Measurements from ENCODE around the gene PPP2R2C. TPM values are rescaled to one million over a fixed set of nuclear protein-coding genes. Genes with fewer than 3 reads are reported as not detected.

The PPP2R2C gene
- total RNA-seq, 1 donor from 2014 or later: not detected

DNA sequence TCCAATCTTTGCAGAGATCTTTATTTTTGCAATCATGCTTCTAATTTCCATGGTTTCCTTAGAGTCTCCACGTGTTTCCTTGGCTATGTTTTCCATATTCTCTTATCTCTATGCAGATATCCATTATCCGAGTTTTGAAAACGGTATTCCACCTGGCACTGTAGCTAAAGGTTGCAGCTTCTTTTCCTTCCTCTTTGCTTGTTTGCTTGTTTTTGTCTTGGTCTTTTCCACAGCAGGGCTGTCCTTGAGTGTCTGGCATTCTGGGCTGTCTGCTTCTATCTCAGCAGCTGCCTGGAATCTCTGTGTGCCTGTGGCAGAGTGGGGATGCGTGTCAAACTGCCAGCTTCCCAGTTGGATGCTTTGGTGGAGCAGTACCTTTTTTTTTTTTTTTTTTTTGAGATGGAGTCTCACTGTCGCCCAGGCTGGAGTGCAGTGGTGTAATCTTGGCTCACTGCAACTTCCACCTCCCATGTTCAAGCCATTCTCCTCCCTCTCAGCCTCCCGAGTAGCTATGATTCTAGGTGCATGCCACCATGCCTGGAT is 155.9 kb downstream of the PPP2R2C start:
- intact Hi-C loops (cut with micrococcal nuclease): no loop called here

DNA sequence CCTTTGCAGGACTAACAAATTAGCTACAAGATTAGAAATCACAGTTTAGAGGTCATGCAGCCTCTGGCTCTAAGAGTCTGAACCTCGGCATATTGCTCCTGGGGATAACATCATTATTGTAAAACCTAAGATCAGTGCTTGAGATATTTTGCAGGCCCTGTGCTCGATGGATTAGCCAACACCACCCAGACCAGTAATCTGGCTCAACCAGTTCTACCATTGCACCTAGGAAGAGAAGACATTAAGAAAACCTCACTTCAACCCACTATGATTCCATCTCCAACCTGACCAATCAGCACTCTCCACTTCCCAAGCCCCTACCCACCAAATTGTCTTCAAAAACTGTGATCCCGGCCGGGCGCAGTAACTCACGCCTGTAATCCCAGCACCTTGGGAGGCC is 159.2 kb downstream of the PPP2R2C start:
- intact Hi-C loops (cut with micrococcal nuclease): no loop called here

DNA sequence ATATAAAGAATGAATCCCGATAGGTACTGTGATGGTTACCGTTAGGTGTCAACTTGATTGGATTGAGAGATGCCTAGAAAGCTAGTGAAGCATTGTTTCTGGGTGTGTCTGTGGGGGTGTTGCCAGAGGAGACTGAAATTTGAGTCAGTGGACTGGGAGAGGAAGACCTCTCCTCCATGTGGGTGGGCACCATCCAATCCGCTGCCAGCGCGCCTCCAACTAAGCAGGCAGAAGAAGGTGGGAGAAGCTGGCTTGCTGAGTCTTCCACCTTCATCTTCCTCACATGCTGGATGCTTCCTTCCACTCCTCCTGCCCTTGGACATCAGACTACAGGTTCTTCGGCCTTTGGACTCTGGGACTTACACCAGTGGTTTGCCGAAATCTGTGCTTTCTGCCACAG is 162.6 kb downstream of the PPP2R2C start:
- intact Hi-C loops (cut with micrococcal nuclease): no loop called here

GRCh38 chr4:6308899-6309643 is 163.3 kb downstream of the PPP2R2C start:
- intact Hi-C loops (cut with micrococcal nuclease): no loop called here

DNA sequence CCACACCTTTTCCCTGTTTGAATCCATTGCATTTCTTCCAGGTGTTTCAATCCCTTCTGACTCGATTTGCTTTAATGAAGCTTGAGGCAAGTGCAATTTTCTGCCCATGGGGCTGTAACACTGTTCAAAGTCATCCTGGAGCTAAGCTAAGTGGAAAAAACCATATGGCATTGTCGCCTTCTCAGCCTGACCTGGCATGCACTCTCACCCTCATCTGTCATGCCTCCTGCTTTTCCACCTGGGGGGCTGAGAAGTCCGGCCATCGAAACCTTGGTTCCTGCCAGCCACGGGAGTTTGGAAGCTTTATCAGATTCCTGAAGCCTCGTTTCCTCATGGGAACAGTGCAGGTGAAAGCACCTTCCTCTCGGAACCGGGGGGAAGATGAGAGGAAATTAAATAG is 164.5 kb downstream of the PPP2R2C start:
- intact Hi-C loops (cut with micrococcal nuclease): no loop called here

- intact Hi-C loops (cut with micrococcal nuclease): no loop called here
These were observed 165.2 kb downstream of the PPP2R2C start for GRCh38 chr4:6307230-6307629.

DNA sequence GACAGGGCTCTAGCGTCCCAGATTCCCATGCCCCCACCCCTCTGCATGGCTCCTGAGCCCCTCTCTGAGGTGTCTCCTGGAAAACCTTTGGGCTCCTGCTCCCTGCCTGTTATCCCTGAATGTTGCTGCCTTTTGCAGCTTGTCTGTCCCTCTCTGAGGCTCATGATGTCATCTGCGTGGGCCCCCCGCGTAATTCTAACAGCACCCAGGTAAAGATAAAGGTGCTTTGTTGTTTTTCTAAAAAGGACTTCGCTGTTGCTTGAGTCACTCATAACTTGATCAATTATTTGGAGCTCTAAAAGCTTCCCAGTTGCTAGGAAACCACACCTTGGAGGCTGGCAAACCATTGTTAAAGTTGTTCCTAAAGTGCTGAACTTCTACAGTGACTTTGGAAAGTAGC is 166.1 kb downstream of the PPP2R2C start:
- intact Hi-C loops (cut with micrococcal nuclease): no loop called here

DNA sequence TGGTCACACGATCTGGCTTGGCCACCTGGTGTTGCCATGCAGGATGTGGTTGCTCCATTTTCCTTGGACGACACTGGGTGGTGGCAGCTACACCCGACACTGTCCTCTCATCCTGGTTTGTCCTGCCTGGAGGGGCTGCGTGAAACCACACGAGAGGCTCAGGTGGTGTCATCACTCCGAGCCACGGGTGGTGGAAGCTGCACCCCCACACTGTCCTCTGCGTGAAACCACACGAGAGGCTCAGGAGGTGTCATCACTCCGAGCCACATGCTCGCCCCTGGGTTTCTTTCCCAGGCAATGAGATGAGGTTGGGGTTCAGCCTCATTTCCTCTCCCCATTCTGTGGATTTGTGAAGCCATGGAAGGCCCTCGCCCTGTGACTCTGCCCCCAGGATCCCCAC is 168.5 kb downstream of the PPP2R2C start:
- intact Hi-C loops (cut with micrococcal nuclease): no loop called here

- intact Hi-C loops (cut with micrococcal nuclease): no loop called here
These were observed 169.5 kb downstream of the PPP2R2C start for GRCh38 chr4:6302869-6303268.

DNA sequence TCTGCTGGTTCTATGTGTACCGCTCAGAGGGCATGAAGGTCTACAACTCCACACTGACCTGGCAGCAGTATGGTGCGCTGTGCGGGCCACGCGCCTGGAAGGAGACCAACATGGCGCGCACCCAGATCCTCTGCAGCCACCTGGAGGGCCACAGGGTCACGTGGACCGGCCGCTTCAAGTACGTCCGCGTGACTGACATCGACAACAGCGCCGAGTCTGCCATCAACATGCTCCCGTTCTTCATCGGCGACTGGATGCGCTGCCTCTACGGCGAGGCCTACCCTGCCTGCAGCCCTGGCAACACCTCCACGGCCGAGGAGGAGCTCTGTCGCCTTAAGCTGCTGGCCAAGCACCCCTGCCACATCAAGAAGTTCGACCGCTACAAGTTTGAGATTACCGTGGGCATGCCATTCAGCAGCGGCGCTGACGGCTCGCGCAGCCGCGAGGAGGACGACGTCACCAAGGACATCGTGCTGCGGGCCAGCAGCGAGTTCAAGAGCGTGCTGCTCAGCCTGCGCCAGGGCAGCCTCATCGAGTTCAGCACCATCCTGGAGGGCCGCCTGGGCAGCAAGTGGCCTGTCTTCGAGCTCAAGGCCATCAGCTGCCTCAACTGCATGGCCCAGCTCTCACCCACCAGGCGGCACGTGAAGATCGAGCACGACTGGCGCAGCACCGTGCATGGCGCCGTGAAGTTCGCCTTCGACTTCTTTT is 170.5 kb downstream of the PPP2R2C start:
- intact Hi-C loops (cut with micrococcal nuclease): no loop called here

- intact Hi-C loops (cut with micrococcal nuclease): no loop called here
These were observed 171.2 kb downstream of the PPP2R2C start for GRCh38 chr4:6301051-6301731.

GRCh38 chr4:6300359-6300758 is 172.1 kb downstream of the PPP2R2C start:
- intact Hi-C loops (cut with micrococcal nuclease): no loop called here

DNA sequence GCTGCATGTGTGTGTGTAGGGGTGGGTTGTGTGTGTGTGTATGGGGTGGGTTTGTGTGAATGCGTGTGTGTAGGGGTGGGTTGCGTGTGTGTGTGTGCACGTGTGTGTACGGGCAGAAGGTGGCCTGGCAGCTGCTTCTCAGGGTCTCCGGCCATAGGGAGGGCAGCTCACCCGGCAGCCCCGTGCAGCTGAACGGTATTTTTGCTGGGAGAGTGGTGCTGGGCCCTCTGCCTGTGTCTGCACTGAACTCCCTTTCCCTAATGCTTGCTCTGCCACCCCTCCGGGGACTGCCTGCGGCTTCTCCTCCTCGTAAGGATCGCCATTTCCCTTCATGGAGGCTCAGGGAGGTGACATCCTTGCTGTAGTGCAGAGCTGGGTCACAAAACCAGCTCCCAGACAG is 172.5 kb downstream of the PPP2R2C start:
- intact Hi-C loops (cut with micrococcal nuclease): no loop called here

DNA sequence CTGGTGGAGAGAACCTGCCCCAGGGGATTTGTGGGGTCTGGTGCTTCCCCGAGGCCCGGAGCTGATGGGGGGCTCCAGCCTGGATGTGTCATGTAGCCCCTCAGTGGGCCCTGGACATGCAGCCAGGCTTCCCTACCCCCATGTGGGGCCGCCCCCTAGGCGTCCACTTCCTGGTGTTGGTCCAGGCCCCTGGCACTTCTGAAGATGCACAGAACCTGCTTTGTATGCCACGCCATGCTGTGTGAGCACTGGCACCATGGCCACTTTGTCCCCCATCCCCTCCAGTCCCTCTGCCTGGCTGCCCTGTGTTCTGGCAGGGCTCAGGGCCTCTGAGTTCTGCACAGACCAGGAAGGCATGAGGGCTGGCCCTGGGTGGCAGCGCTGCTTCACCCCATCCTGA is 173.6 kb downstream of the PPP2R2C start:
- intact Hi-C loops (cut with micrococcal nuclease): no loop called here

GRCh38 chr4:6298035-6298434 is 174.4 kb downstream of the PPP2R2C start:
- intact Hi-C loops (cut with micrococcal nuclease): no loop called here

- intact Hi-C loops (cut with micrococcal nuclease): no loop called here
These were observed 175.1 kb downstream of the PPP2R2C start for GRCh38 chr4:6297266-6297815.

GRCh38 chr4:6296026-6296425 is 176.4 kb downstream of the PPP2R2C start:
- intact Hi-C loops (cut with micrococcal nuclease): no loop called here

DNA sequence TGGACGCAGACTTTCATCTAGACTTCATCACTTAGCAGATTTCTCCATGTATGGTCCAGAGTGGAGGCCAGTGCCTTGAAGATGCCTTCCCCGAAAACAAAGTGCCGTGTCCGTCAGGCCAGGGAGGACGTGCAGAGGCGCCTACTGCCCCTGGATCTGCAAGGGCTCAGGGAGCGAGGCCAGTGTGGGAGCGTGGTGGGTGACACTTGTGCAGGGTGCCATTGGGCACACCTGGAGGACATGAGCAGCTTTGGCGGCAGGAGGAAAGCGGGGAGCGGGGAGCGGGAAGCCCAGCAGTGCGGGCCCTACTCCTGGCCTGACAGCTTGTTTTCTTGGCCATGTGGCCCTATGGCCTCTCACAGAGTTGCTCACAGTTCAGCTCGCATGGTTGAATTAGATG is 176.9 kb downstream of the PPP2R2C start:
- intact Hi-C loops (cut with micrococcal nuclease): no loop called here

GRCh38 chr4:6294705-6295421 is 177.6 kb downstream of the PPP2R2C start:
- intact Hi-C loops (cut with micrococcal nuclease): no loop called here

- intact Hi-C loops (cut with micrococcal nuclease): no loop called here
These were observed 178.8 kb downstream of the PPP2R2C start for GRCh38 chr4:6293661-6294060.

GRCh38 chr4:6293097-6293445 is 179.3 kb downstream of the PPP2R2C start:
- intact Hi-C loops (cut with micrococcal nuclease): no loop called here

Measured in T-helper 1 cell treated with Interleukin-12 subunit alpha and Interleukin-12 subunit beta and Interleukin-4 antibody, amounts not matched to agents 30 ng/mL and 1 ng/mL, for 36 hours (primary cell).